ENCODE measurements around the gene FSTL4.

The FSTL4 gene

GRCh38 chr5:133521801-133522200 is 90.5 kb downstream of the FSTL4 start:
- Histone ChIP-seq H3K27ac (ENCODE audit: low read length) (no peak overlapping the region), H3K4me3 (ENCODE audit: low read length) (no peak overlapping the region), H3K9me3 (ENCODE audit: control insufficient read depth, insufficient read depth, low read length) (no peaks in the 10 kb centered on the region), H3K27me3 (ENCODE audit: control insufficient read depth, insufficient read depth, low read length) (no peaks in the 10 kb centered on the region), H3K4me1 (ENCODE audit: control insufficient read depth, insufficient read depth, low read length) (0 out of 2 replicates have a peak, but pooled peaks cover 1% of the 10 kb centered on the region), H3K36me3 (ENCODE audit: control insufficient read depth, insufficient read depth, low read length) (no peaks in the 10 kb centered on the region)
- WGBS (ENCODE audit: insufficient coverage, insufficient read length): no CpG with 5 or more reads among the region's 2 CpGs
- no peak for DNase-seq (ENCODE audit: low read depth, low spot score)

GRCh38 chr5:133520991-133521706 is 91.2 kb downstream of the FSTL4 start:
- no peaks in the 10 kb centered on the region for H3K27me3 ChIP-seq (ENCODE audit: control insufficient read depth, insufficient read depth, low read length)
- WGBS (ENCODE audit: insufficient coverage, insufficient read length): no CpG with 5 or more reads among the region's 2 CpGs
- H3K9me3 ChIP-seq (ENCODE audit: control insufficient read depth, insufficient read depth, low read length): no peaks in the 10 kb centered on the region
- H3K27ac ChIP-seq (ENCODE audit: low read length): no peak overlapping the region
- H3K4me3 ChIP-seq (ENCODE audit: low read length): no peak overlapping the region
- no peaks in the 10 kb centered on the region for H3K36me3 ChIP-seq (ENCODE audit: control insufficient read depth, insufficient read depth, low read length)
- DNase-seq (ENCODE audit: low read depth, low spot score): no peak
- H3K4me1 ChIP-seq (ENCODE audit: control insufficient read depth, insufficient read depth, low read length): 0 out of 2 replicates have a peak, but pooled peaks cover 1% of the 10 kb centered on the region

- Histone ChIP-seq H3K4me3 (ENCODE audit: low read length) (no peak overlapping the region), H3K9me3 (ENCODE audit: control insufficient read depth, insufficient read depth, low read length) (no peaks in the 10 kb centered on the region), H3K4me1 (ENCODE audit: control insufficient read depth, insufficient read depth, low read length) (no peaks in the 10 kb centered on the region), H3K27me3 (ENCODE audit: control insufficient read depth, insufficient read depth, low read length) (no peaks in the 10 kb centered on the region), H3K27ac (ENCODE audit: low read length) (no peak overlapping the region), H3K36me3 (ENCODE audit: control insufficient read depth, insufficient read depth, low read length) (no peaks in the 10 kb centered on the region)
- WGBS (ENCODE audit: insufficient coverage, insufficient read length): no CpG with 5 or more reads among the region's 4 CpGs
- no peak for DNase-seq (ENCODE audit: low read depth, low spot score)
Observed at GRCh38 chr5:133520062-133520461, 92.3 kb downstream of the FSTL4 start.

GRCh38 chr5:133519191-133519590 is 93.2 kb downstream of the FSTL4 start:
- no peak for DNase-seq (ENCODE audit: low read depth, low spot score)
- WGBS (ENCODE audit: insufficient coverage, insufficient read length): no CpG with 5 or more reads among the region's 8 CpGs

GRCh38 chr5:133514456-133514855 is 97.9 kb downstream of the FSTL4 start:
- Histone ChIP-seq H3K4me1 (ENCODE audit: control insufficient read depth, insufficient read depth, low read length) (no peaks in the 10 kb centered on the region), H3K4me3 (ENCODE audit: low read length) (no peak overlapping the region), H3K9me3 (ENCODE audit: control insufficient read depth, insufficient read depth, low read length) (no peaks in the 10 kb centered on the region), H3K27ac (ENCODE audit: low read length) (no peak overlapping the region), H3K36me3 (ENCODE audit: control insufficient read depth, insufficient read depth, low read length) (no peaks in the 10 kb centered on the region), H3K27me3 (ENCODE audit: control insufficient read depth, insufficient read depth, low read length) (no peaks in the 10 kb centered on the region)
- no peak for DNase-seq (ENCODE audit: low read depth, low spot score)
- WGBS (ENCODE audit: insufficient coverage, insufficient read length): no CpG with 5 or more reads among the region's 1 CpG

More at GRCh38 chr5:133519191-133519590, 93.2 kb downstream of the FSTL4 start:
- Histone ChIP-seq H3K27me3 (ENCODE audit: control insufficient read depth, insufficient read depth, low read length) (no peaks in the 10 kb centered on the region), H3K9me3 (ENCODE audit: control insufficient read depth, insufficient read depth, low read length) (no peaks in the 10 kb centered on the region), H3K27ac (ENCODE audit: low read length) (no peak overlapping the region), H3K4me3 (ENCODE audit: low read length) (no peak overlapping the region), H3K4me1 (ENCODE audit: control insufficient read depth, insufficient read depth, low read length) (no peaks in the 10 kb centered on the region), H3K36me3 (ENCODE audit: control insufficient read depth, insufficient read depth, low read length) (no peaks in the 10 kb centered on the region)

DNA sequence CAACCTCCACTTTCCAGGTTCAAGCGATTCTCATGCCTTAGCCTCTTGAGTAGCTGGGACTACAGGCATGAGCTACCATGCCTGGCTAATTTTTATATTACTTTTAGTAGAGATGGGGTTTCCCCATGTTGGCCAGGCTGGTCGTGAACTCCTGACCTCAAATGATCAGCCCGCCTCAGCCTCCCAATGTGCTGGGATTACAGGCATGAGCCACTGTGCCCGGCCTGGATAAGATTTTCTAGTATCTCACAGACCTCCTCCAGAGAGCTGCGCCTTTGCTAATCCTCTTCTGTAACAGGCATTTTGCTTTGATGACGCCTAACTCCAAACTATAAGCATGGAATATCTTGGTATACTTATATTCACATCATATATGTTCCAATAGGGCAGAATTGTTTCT is 99.4 kb downstream of the FSTL4 start:
- H3K4me3 ChIP-seq (ENCODE audit: low read length): no peak overlapping the region
- H3K27me3 ChIP-seq (ENCODE audit: control insufficient read depth, insufficient read depth, low read length): no peaks in the 10 kb centered on the region
- H3K36me3 ChIP-seq (ENCODE audit: control insufficient read depth, insufficient read depth, low read length): no peaks in the 10 kb centered on the region
- H3K9me3 ChIP-seq (ENCODE audit: control insufficient read depth, insufficient read depth, low read length): no peaks in the 10 kb centered on the region
- no peak overlapping the region for H3K27ac ChIP-seq (ENCODE audit: low read length)
- no peak for DNase-seq (ENCODE audit: low read depth, low spot score)
- no peaks in the 10 kb centered on the region for H3K4me1 ChIP-seq (ENCODE audit: control insufficient read depth, insufficient read depth, low read length)
- WGBS (ENCODE audit: insufficient coverage, insufficient read length): no CpG with 5 or more reads among the region's 6 CpGs

DNA sequence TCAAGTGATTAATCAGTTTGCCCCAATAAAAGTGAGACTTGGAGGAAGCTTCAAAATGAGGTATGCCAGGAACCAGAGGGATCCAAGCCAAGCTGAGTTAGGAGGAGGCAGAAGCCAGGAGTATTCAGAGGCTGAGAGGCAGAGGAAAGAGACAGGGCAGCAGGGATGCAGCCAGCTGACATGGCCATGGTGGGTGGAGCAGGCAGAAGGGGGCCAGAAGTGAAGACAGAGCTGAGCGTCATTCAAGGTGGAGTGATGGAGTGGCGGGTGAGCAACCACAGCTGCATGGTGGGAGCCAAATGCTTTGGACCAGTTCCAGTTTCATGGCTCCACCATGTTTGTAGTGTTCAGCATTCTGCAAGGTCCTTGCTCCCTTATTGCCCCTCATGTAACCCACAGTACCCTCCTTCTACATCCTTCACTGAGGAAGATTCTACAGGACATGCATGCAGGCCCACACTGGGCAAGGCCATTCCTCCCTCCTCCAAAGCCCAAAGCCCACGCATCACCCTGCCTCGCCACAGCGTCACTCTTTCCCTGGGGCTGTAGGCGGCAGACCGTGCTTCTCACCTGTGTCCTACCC is 100.6 kb downstream of the FSTL4 start:
- no peak overlapping the region for H3K4me3 ChIP-seq (ENCODE audit: low read length)
- H3K4me1 ChIP-seq (ENCODE audit: control insufficient read depth, insufficient read depth, low read length): no peaks in the 10 kb centered on the region
- no peaks in the 10 kb centered on the region for H3K9me3 ChIP-seq (ENCODE audit: control insufficient read depth, insufficient read depth, low read length)
- DNase-seq (ENCODE audit: low read depth, low spot score): no peak
- H3K36me3 ChIP-seq (ENCODE audit: control insufficient read depth, insufficient read depth, low read length): no peaks in the 10 kb centered on the region
- no peak overlapping the region for H3K27ac ChIP-seq (ENCODE audit: low read length)
- no CpG with 5 or more reads among the region's 7 CpGs for WGBS (ENCODE audit: insufficient coverage, insufficient read length)
- H3K27me3 ChIP-seq (ENCODE audit: control insufficient read depth, insufficient read depth, low read length): no peaks in the 10 kb centered on the region

- Histone ChIP-seq H3K27me3 (ENCODE audit: control insufficient read depth, insufficient read depth, low read length) (no peaks in the 10 kb centered on the region), H3K27ac (ENCODE audit: low read length) (no peak overlapping the region), H3K36me3 (ENCODE audit: control insufficient read depth, insufficient read depth, low read length) (no peaks in the 10 kb centered on the region), H3K4me1 (ENCODE audit: control insufficient read depth, insufficient read depth, low read length) (no peaks in the 10 kb centered on the region), H3K9me3 (ENCODE audit: control insufficient read depth, insufficient read depth, low read length) (no peaks in the 10 kb centered on the region), H3K4me3 (ENCODE audit: low read length) (no peak overlapping the region)
- no CpG with 5 or more reads among the region's 11 CpGs for WGBS (ENCODE audit: insufficient coverage, insufficient read length)
- no peak for DNase-seq (ENCODE audit: low read depth, low spot score)
Observed at GRCh38 chr5:133510634-133511262, 101.6 kb downstream of the FSTL4 start.

- Histone ChIP-seq H3K4me3 (ENCODE audit: low read length) (no peak overlapping the region), H3K27me3 (ENCODE audit: control insufficient read depth, insufficient read depth, low read length) (no peaks in the 10 kb centered on the region), H3K27ac (ENCODE audit: low read length) (no peak overlapping the region), H3K4me1 (ENCODE audit: control insufficient read depth, insufficient read depth, low read length) (no peaks in the 10 kb centered on the region), H3K9me3 (ENCODE audit: control insufficient read depth, insufficient read depth, low read length) (no peaks in the 10 kb centered on the region), H3K36me3 (ENCODE audit: control insufficient read depth, insufficient read depth, low read length) (no peaks in the 10 kb centered on the region)
- no peak for DNase-seq (ENCODE audit: low read depth, low spot score)
- no CpG with 5 or more reads among the region's 4 CpGs for WGBS (ENCODE audit: insufficient coverage, insufficient read length)
Observed at GRCh38 chr5:133509742-133510079, 102.6 kb downstream of the FSTL4 start.

DNA sequence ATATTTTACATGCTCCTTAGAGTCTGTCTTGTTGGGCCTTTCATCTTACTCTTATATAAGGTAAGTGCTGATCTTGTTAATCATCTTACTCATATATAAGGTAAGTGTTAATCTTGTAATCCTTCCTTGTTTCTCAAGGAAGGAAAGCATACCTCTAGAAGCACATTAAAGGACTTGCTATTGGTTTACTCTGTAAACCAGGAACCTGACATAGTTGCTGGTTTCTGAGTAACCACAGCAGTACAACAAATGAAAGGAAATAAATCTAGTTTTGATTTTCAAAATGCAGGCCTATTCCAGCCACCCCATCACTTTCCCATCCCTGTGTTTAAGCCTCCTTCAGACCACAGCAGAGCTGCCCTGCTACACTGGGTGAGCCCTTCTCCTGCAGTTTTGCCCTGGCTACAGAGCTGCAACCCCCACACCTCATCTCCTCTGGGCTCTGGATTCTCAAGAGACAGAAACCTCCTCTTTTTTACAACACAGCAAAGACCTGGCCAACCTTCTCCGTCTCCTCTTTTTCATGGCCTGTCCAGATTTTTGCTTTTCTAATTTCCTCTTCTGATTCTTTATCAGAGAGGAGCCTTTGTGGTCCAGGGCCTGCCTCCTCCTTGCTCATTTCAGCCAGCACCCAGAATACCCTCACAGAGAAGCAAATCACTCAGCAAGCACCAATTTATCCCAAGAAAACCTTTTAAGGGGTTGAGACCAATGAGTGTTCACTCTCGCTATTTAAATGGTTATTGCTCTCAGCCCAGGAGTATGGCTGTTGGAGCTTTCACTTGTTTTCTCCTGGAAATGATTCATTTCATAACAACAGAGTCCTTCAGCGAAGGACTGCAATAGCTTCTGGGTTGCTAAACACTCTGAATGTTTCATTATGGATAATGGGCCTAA is 103.2 kb downstream of the FSTL4 start:
- H3K36me3 ChIP-seq (ENCODE audit: control insufficient read depth, insufficient read depth, low read length): no peaks in the 10 kb centered on the region
- H3K27me3 ChIP-seq (ENCODE audit: control insufficient read depth, insufficient read depth, low read length): no peaks in the 10 kb centered on the region
- H3K27ac ChIP-seq (ENCODE audit: low read length): no peak overlapping the region
- H3K9me3 ChIP-seq (ENCODE audit: control insufficient read depth, insufficient read depth, low read length): no peaks in the 10 kb centered on the region
- H3K4me1 ChIP-seq (ENCODE audit: control insufficient read depth, insufficient read depth, low read length): no peaks in the 10 kb centered on the region
- no CpG with 5 or more reads among the region's 3 CpGs for WGBS (ENCODE audit: insufficient coverage, insufficient read length)
- no peak overlapping the region for H3K4me3 ChIP-seq (ENCODE audit: low read length)
- no peak for DNase-seq (ENCODE audit: low read depth, low spot score)
